GM18519 (cell line): ENCODE results near the gene CERT1.
"Not testable (repeated sequence)": the region's sequence is repeated elsewhere in the genome, so short reads cannot be mapped to it uniquely, and the experiment has no call there.

Experiments used
- ATAC-seq: cut with Tn5 transposase; IDR thresholded peaks from one replicate; pipeline ENCODE4 v1.9.1; 2021; ENCODE audit warnings: mild to moderate bottlenecking, moderate library complexity; ENCODE audit not compliant: unreplicated experiment, low FRiP score

CERT1 gene, protein sequence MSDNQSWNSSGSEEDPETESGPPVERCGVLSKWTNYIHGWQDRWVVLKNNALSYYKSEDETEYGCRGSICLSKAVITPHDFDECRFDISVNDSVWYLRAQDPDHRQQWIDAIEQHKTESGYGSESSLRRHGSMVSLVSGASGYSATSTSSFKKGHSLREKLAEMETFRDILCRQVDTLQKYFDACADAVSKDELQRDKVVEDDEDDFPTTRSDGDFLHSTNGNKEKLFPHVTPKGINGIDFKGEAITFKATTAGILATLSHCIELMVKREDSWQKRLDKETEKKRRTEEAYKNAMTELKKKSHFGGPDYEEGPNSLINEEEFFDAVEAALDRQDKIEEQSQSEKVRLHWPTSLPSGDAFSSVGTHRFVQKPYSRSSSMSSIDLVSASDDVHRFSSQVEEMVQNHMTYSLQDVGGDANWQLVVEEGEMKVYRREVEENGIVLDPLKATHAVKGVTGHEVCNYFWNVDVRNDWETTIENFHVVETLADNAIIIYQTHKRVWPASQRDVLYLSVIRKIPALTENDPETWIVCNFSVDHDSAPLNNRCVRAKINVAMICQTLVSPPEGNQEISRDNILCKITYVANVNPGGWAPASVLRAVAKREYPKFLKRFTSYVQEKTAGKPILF

DNA sequence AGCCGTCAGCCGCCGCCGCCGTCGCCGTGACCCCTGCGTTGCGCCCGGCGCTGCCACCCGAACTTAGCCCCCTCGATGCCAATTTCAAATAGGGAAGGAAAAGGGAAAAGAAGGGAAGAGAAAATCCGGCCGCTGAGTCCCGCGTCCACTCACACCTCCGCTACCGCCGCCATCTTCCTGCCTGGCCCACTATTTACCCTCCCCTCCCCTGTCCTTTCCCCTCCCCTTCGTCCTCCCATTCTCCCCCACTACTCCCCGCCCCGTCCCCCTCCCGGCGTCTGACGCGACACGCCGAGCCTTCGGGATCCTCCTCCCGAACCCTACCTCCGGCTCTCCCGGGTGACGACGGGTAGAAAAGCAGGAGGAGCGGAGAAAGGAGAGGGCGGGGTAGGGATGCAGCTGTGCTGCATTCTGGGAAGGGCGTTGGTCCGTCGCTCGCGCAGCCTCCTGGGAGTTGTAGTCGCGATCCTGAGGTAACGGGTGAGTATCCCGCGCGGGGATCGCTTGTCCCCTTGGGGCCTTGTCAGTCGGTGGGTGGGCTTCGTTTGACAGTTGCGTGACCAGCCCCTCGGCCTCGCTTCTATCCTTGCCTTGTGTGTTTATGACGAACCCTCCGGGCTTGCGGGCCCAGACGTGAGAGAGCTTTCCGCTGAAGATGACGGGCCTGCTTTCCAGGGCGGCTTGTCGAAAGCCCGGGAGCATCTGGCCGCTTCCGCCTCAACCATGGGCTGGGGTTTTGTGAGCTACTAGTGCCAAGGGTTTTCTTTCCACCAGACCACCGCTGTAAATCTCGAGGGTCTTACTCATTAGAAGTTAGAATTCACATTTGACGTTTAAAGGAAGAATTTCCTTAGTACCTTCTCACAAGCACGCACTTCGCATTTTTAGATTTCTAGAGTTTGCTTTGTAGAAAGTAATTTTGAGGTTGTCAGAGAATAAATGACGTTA is at the start of gene CERT1, which contains the start of gene POLK:
TSS of gene CERT1 (minus strand) at position 195 of the 948 bp plus-strand sequence. CDS start 422 bp downstream, outside the sequence.
TSS of gene POLK (plus strand) at position 457 of the 948 bp plus-strand sequence.
- ATAC-seq = peak; percentile 74

DNA sequence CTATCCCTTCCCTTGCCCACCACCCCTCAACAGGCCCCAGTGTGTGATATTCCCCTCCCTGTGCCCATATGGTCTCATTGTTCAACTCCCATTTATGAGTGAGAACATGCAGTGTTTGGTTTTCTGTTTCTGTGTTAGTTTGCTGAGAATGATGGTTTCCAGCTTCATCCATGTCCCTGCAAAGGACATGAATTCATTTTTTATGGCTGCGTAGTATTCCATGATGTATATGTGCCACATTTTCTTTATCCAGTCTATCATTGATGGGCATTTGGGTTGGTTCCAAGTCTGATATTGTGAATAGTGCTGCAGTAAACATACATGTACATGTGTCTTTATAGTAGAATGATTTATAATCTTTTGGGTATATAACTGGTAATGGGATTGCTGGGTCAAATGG is 49.2 kb upstream of the CERT1 start:
- not testable (repeated sequence) for ATAC-seq

DNA sequence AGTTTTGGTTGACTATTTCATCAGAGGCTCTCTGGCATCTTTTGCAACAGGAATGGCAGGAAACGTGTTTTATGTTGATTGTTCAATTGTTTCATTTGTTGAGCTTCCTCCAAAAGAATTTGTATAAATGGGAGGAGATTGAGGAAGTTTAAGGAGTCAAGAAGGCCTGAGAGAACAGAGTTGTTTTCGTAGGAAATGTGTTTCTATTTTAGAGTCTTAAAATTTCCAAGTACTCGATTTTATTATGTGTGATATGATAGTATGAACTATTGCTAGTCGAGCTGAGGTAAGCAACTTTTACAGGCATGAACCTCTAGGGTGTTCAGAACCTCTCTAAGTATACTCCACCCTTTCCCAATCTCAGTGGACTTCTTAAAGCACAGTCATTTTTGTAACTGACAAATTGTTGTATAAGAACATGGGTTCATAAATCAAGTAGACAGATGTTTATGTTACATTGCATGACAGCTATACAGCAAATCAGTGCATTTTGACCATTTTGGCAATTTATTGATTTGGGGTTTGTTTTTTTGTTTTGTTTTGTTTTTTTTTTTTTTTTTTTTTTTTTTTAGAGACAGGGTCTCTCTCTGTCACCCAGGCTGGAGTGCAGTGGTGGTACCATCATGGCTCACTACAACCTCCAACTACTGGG is 47.7 kb upstream of the CERT1 start:
- ATAC-seq = no peak

DNA sequence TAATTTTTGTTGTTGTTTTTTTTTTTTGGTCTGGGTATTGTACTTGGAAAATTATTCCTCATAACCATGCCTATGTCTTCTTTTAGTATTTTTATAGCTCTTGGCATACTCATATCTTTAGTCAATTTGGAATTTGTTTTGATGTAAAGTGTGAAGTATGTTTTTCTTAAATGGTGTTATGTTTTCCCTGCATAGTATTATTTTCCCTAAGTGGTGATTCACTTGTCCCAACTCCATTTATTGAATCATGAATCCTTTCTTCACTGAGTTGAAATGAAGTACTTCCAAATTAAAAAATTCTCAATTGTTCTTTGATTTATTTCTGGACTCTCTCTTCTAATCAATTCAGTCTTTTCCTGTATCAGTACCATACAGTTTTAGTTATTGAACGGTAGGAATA is 46.8 kb upstream of the CERT1 start:
- ATAC-seq = no peak

DNA sequence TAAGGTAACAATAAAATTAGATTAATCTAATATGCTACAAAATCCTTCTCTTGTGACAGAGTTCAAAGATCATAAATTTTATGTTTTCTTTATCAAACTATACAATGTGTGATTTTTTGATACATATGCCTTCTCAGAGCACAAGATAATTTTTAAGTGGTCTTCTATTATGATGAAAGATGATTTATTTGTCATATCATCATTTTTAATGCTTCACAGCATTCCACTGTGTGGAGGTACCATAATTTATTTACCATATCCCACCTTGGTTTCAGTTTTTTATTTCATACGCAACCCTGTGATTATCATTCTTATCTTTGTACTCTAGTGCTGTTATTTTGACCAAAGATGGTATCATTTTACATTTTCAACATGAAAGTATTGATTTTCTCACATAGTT is 41.9 kb upstream of the CERT1 start:
- no peak for ATAC-seq

DNA sequence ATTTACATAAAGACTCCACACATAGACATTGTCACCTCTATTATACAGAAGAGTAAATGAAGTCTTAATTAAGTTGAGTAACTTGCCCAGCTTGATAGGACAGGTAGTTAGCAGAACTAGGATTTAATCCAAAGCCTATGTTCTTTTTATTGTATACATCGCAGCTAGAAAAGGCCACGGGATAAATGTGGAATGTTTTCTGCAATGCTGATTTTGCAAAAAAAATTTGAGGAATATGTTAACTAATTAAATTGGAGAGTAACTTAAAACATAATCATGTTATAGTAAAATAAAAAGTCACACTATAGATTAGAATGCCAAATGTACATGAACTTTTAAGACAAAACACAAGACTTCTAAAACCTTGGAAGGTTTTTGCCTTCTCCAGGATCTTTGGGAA is 41.3 kb upstream of the CERT1 start:
- ATAC-seq = no peak

DNA sequence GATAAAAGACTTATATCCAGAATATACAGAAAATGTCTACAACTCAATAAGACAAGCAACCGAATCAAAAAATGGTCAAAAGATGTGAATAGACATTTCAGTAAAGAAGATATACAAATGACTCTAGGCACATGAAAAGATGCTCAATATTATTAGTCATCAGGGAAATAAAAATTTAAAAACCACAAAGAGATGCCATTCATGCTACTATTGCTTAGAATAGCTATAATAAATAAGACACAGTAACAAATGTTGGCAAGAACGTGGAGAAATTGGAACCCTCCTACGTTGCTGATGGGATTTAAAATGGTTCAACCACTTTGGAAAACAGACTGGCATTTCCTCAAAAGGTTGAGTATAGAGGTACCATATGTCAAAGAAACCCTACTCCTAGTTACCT is 40.0 kb upstream of the CERT1 start:
- ATAC-seq = no peak

DNA sequence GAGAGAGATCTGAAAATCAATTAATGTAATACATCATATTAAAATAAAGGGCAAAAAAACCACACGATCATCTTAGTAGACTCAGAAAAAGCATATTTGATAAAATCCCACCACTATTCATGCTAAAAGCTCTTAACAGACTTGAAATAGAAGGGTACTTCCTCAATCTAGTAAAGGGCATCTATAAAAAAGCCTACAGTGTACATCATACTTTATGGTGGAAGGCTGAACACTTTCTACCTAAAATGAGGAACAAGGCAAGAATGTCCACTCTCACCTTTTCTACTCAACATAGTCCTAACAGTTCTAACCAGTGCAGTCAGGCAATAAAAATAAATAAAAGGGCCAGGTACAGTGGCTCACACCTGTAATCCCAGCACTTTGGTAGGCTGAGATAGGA is 39.2 kb upstream of the CERT1 start:
- no peak for ATAC-seq

DNA sequence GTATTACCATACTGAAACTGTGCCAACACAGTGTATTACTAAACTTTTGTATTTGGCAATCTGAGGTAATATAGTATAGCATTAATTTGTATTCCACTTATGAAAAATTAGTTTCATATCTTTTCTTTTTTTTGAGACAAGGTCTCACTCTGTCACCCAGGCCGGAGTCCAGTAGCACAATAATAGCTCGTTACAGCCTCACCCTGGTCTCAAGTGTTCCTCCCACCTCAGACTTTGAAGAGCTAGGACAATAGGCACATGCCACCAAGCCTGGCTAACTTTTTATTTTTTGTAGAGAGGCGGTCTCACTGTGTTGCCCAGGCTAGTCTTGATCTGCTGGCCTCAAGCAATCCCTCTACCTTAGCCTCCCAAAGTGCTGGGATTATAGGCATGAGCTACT is 36.4 kb upstream of the CERT1 start:
- no peak for ATAC-seq

DNA sequence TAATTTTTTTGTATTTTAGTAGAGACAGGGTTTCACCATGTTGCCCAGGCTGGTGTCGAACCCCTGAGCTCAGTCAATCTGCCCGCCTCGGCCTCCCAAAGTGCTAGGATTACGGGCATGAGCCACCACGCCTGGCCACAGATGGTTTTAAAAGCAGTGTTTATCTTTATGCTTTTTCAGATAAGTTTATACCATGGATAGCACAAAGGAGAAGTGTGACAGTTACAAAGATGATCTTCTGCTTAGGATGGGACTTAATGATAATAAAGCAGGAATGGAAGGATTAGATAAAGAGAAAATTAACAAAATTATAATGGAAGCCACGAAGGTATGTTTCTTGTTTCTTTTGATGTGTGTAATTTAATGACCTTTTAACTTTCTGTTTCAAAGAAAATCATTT is 35.4 kb upstream of the CERT1 start:
- ATAC-seq = no peak

DNA sequence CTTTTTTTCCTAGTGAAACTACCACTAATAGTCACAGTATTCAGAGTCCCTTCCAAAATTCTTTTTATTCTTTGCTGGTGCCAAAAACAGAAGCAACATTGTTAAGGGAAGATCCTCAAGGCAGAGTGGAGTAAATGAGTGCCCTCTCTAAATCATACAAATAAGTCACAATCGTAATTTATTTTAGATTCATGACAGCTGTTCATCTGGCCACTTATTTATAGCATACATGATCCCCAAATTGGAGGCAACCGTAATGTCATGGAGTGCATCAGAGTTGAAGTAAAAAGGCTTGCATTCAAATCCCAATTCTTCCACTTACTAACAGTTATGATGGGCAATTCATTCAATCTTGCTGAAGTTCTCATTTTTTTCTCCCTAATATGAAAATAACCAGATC is 33.7 kb upstream of the CERT1 start:
- ATAC-seq = no peak

DNA sequence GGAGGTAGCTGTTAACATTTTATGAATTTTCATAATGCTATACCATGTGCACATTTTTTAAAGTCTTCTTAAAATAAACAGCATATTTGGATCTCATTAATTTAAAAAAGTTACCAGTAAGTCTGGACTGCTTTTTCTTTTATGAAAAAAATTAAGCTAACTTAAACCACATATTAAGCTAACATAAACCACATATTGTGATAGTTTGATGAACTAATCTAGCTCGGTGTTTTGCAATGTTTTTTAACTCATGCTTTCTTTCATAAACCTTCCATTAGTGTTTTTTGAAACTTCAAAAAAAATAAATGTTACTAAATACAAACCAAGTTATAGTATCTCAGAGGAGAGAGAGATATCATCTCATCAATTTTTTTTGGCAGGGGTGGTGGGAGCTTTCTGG is 26.8 kb upstream of the CERT1 start:
- ATAC-seq = no peak

DNA sequence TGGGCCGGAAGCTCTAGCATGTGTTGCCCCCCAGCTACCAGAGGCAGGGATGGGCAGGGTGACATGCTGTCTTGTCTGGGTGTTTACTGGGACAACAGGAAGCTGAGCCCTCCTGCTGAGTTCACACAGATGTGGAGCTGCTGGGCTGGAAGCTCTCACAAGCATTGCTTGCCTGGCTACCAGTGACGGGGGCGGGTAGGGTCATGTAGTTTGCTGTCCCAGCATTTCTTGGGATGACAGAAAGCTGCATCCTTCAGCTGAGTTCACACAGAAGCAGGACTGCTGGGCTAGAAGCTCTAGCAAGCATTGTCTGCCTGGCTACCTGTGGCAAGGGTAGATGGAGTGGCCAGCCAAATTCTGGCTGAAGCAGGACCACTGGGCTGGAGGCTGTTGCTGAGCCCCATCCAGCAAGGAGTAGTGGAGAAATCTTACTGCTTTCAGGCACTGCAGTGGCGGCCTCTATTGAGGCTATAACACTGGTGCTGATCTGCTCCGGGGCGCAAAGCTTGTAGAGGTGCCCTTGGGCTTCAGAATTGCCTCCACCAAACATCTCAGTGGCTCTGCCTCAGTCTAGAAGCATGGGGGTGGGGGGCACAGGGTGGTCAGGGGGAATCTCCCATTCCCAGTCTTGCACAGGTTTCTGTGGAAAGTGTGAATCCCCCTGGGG is 25.4 kb upstream of the CERT1 start:
- no peak for ATAC-seq

DNA sequence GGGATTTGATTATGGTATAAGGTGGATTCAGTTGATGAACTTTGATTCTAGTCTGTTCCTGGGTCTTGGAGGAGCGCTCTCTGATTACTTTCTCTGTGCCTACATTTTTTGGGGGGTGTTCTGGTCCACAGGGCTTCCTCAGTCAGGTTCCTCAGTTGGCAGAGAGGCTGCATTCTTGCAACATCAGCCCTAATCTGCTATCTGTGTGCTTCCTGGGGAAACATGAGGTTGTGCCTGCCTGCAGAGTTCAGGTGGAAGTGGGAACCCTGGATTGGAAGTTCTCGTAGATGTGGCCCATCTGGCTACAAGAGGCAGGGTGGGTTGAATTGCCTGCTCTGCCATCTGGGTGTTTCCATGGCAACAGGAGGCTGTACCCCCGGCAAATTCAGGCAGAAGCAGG is 24.7 kb upstream of the CERT1 start:
- no peak for ATAC-seq

DNA sequence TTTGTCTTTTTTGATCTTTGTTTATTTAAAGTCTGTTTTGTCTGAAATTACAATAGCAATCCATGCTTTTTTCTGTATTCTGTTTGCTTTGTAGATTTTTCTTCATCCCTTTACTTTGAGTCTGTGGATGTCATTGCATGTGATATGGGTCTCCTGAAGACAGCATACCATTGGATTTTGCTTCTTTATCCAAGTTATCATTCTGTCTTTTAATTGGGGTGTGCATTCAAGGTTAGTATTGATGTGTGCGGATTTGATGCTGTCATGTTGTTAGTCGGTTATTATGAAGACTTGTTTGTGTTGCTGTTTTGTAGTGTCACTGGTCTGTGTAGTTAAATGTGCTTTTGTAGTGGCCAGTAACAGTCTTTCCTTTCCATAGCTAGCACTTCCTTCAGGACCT is 23.3 kb upstream of the CERT1 start:
- ATAC-seq = no peak

DNA sequence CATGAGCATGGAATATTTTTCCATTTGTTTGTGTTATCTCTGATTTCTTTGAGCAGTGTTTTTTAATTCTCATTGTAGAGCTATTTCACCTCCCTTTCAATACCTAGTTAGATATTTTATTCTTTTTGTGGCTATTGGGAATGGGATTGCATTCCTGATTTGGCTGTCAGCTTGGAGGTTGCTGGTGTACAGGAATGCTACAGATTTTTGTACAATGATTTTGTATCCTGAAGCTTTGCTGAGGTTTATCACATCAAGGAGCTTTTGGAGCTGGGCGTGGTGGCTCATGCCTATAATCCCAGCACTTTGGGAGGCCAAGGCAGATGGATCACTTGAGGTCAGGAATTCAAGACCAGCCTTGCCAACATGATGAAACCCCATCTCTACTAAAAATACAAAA is 22.3 kb upstream of the CERT1 start:
- not testable (repeated sequence) for ATAC-seq

DNA sequence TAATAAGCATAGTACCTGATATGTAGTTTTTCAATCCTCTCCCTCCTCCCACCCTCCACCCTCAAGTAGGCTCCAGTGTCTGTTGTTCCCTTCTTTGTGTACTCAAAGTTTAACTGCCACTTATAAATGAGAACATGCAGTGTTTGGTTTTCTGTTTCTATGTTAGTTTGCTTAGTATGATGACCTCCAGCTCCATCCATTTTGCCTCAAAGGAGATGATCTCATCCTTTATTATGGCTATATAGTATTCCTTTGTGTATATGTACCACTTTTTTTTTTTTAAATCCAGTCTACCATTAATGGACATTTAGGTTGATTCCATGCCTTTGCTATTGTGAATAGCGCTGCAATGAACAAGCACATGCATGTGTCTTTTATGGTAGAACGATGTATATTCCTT is 20.8 kb upstream of the CERT1 start:
- ATAC-seq = no peak

DNA sequence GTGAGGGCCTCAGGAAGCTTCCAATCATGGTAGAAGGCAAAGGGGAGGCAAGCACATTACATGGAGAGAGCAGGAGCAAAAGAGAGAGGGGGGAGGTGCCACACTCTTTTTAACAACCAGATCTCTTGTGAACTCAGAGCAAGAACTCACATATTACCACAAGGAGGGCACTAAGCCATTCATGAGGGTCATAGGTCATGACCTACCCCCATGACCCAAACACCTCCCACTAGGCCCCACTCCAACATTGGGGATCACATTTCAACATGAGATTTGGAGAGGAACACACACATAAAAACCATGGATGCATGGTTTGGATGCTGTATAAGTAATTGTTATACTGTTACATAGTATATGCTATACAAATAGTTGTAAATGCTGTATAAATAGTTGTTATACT is 17.8 kb upstream of the CERT1 start:
- no peak for ATAC-seq

DNA sequence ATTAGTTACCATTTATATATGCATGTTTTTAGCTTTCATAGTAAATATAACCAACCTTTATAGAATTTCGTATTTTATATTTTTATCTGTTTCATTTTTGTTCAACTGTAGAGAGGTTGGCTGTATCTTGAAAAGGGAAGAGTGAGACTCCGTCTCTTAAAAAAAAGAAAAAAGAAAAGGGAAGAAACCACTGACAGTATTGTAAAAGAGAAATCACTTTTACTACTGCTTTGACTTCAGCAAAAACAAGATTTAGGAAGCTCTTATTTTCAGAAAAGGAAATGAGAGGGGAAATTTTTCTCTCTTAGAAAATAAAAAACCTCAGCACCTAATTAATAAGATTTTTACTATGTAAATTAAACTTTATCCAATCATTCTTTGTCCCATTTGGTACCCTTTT is 14.6 kb upstream of the CERT1 start:
- no peak for ATAC-seq

DNA sequence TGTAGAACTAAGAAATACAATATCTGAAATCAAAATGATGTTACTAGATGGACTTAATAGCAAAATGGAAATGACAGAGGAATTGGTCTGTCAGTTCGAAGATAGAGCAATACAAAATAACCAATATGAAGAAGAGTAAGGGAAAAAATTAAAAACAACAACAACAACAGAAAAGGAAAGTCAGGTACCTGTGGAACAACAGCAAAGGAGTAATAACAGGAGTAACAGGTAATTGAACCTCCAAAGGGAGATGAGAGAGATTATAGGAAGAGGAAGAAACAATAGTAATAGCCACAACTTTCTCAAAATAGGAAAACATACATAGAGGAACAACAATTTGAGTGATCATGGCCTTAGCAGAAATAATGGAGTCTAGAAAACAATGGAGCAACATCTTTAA is 13.9 kb upstream of the CERT1 start:
- ATAC-seq = no peak
